ENCODE results near the gene GCSH. TPM values are rescaled to one million over a fixed set of nuclear protein-coding genes. Genes with fewer than 3 reads are reported as not detected.

The GCSH gene
- total RNA-seq, 1 donor from 2014 or later: 19.2 TPM

DNA sequence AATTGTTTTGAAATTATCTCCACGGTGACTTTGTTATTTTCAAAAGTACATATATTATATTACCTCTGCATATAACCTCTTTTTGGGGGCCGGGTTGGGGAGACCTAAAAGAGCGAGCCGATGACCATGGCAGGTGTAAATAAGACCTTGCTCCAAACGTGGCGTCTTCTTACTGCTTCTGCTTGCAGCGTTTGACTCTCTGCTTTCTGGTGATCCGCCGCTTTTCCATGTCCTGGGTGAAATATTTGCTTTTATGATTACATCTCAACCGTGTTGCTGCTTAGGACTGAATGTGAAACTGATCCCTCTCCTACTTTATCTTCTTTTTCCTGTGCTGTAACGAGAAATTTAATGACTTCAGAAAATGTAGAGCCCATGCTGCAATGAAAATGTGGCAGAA is 42.4 kb downstream of the GCSH start:
- no peak for DNase-seq (ENCODE audit: extremely low spot score, unreplicated experiment)
- Mint-ChIP-seq H3K4me1 (ENCODE audit: unreplicated experiment) (no peaks in the 10 kb centered on the region), H3K9me3 (ENCODE audit: unreplicated experiment) (peaks cover 14% of the 10 kb centered on the region), H3K36me3 (ENCODE audit: unreplicated experiment) (peaks cover 7% of the 10 kb centered on the region), H3K4me3 (ENCODE audit: unreplicated experiment) (no peak overlapping the region), H3K27ac (ENCODE audit: unreplicated experiment) (no peak overlapping the region), H3K27me3 (ENCODE audit: unreplicated experiment) (no peaks in the 10 kb centered on the region)
- TF ChIP-seq, protein P1, sequence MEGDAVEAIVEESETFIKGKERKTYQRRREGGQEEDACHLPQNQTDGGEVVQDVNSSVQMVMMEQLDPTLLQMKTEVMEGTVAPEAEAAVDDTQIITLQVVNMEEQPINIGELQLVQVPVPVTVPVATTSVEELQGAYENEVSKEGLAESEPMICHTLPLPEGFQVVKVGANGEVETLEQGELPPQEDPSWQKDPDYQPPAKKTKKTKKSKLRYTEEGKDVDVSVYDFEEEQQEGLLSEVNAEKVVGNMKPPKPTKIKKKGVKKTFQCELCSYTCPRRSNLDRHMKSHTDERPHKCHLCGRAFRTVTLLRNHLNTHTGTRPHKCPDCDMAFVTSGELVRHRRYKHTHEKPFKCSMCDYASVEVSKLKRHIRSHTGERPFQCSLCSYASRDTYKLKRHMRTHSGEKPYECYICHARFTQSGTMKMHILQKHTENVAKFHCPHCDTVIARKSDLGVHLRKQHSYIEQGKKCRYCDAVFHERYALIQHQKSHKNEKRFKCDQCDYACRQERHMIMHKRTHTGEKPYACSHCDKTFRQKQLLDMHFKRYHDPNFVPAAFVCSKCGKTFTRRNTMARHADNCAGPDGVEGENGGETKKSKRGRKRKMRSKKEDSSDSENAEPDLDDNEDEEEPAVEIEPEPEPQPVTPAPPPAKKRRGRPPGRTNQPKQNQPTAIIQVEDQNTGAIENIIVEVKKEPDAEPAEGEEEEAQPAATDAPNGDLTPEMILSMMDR (IDR thresholded peaks at IDR 0.05): no peak

DNA sequence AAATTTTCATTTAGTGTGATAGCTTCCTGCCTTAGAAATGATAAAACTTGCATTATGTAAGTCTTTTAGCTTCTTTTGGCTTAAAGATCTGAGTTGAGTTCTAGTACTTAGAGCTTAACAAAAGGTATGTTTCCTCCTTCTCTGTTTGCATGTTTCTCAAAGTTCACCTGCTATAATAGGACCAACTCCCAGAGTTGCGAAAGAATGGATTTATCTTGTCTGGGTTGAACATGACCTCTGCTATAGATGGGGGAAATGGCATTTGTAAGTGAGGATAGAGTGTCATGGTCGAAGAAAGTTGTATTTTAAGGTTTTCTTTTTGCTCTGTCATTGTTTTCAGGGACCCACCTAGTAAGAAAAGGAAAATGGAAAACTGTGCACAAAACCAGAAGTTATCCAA is 53.4 kb downstream of the GCSH start:
- TF ChIP-seq, protein P1 (IDR thresholded peaks at IDR 0.05): no peak
- DNase-seq (ENCODE audit: extremely low spot score, unreplicated experiment): no peak
- H3K9me3 Mint-ChIP-seq (ENCODE audit: unreplicated experiment): peaks cover 4% of the 10 kb centered on the region
- H3K4me1 Mint-ChIP-seq (ENCODE audit: unreplicated experiment): peaks cover 4% of the 10 kb centered on the region
- no peaks in the 10 kb centered on the region for H3K27me3 Mint-ChIP-seq (ENCODE audit: unreplicated experiment)
- no peak overlapping the region for H3K27ac Mint-ChIP-seq (ENCODE audit: unreplicated experiment)
- H3K36me3 Mint-ChIP-seq (ENCODE audit: unreplicated experiment): peaks cover 44% of the 10 kb centered on the region
- H3K4me3 Mint-ChIP-seq (ENCODE audit: unreplicated experiment): no peak overlapping the region

DNA sequence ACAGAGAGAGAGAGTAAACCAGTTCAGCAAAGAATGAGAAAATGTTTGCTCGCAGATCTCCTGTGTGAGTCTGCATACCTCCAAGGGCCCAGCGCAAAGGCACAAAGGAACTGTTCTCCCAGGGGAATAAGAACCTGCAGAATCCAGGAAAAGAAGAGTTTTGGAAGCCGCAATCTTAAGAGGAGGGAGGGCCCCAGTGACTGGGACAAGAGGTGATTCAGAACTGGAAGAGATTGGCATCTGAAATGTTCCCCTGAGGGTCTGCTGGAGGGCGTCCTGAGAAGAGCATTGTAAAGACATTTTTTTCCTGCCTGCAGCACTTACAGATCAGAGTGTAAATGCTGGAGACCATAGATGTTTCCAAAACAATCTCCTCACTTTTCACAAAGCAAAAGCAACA is 54.5 kb downstream of the GCSH start:
- TF ChIP-seq, protein P1 (IDR thresholded peaks at IDR 0.05): no peak
- no peaks in the 10 kb centered on the region for H3K9me3 Mint-ChIP-seq (ENCODE audit: unreplicated experiment)
- H3K4me1 Mint-ChIP-seq (ENCODE audit: unreplicated experiment): peaks cover 12% of the 10 kb centered on the region
- H3K4me3 Mint-ChIP-seq (ENCODE audit: unreplicated experiment): no peak overlapping the region
- H3K27ac Mint-ChIP-seq (ENCODE audit: unreplicated experiment): no peak overlapping the region
- H3K36me3 Mint-ChIP-seq (ENCODE audit: unreplicated experiment): peaks cover 42% of the 10 kb centered on the region
- DNase-seq (ENCODE audit: extremely low spot score, unreplicated experiment): no peak
- H3K27me3 Mint-ChIP-seq (ENCODE audit: unreplicated experiment): no peaks in the 10 kb centered on the region

DNA sequence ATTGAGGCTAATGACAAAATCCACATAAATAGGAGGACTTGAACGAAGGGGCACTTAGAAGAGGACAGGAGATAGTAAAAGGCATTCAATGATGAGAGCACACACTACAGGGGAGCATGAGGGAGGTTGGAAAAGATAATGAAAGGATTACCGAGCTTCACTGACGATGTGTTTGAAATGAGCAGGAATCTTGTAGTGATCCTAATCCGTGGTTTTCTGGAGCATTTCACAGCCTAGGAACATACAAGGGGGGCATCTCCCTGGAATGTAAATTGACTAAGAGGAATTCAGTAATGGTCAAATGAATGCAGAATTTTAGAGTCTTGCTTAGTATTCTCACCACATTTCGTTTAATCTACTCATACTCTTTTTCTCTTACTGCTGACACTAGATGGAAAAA is 55.4 kb downstream of the GCSH start:
- Mint-ChIP-seq H3K4me3 (ENCODE audit: unreplicated experiment) (no peak overlapping the region), H3K9me3 (ENCODE audit: unreplicated experiment) (no peaks in the 10 kb centered on the region), H3K36me3 (ENCODE audit: unreplicated experiment) (peaks cover 42% of the 10 kb centered on the region), H3K4me1 (ENCODE audit: unreplicated experiment) (peaks cover 15% of the 10 kb centered on the region), H3K27me3 (ENCODE audit: unreplicated experiment) (no peaks in the 10 kb centered on the region), H3K27ac (ENCODE audit: unreplicated experiment) (no peak overlapping the region)
- TF ChIP-seq, protein P1 (IDR thresholded peaks at IDR 0.05): no peak
- no peak for DNase-seq (ENCODE audit: extremely low spot score, unreplicated experiment)

DNA sequence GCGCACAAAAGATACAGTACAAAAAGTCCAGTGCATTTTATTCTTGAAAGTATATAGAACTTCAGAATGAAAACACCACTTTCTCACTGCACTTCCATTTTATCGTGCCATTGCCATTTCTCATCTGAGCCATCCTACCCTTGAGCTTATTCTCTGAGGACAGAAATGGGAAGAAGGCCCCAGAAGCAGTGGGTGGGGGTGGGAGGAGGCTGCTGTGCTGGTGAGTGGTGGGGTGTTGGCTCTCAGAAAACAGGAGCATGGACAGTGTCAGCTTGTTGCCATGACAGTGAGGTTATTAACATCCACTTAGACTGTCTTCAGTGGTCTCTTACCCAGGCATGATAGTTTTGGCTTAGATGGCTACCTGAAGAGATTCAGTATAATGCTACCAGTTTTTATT is 56.1 kb downstream of the GCSH start:
- Mint-ChIP-seq H3K9me3 (ENCODE audit: unreplicated experiment) (no peaks in the 10 kb centered on the region), H3K27ac (ENCODE audit: unreplicated experiment) (no peak overlapping the region), H3K36me3 (ENCODE audit: unreplicated experiment) (peaks cover 36% of the 10 kb centered on the region), H3K27me3 (ENCODE audit: unreplicated experiment) (no peaks in the 10 kb centered on the region), H3K4me3 (ENCODE audit: unreplicated experiment) (no peak overlapping the region), H3K4me1 (ENCODE audit: unreplicated experiment) (peaks cover 18% of the 10 kb centered on the region)
- DNase-seq (ENCODE audit: extremely low spot score, unreplicated experiment): no peak
- TF ChIP-seq, protein P1 (IDR thresholded peaks at IDR 0.05): no peak

All from osteocyte (in vitro differentiated cells).